Smooth muscle cell (in vitro differentiated cells): ENCODE measurements around the gene CUX1. TPM values are rescaled to one million over a fixed set of nuclear protein-coding genes. Genes with fewer than 3 reads are reported as not detected.
"Not testable (repeated sequence)": the region's sequence is repeated elsewhere in the genome, so short reads cannot be mapped to it uniquely, and the experiment has no call there.

Source experiments
- DNase-seq: peaks from one replicate; lab custom pipeline; 2025; ENCODE audit not compliant: unreplicated experiment; lab: John Stamatoyannopoulos, UW
- H2AFZ ChIP-seq: fragments of 200-600 bp; sonication (generic); 2 replicates; pipeline ENCODE4 v1.6.0; 2016; ENCODE audit warnings: antibody characterized with exemption, low read depth, mild to moderate bottlenecking
- H3F3A ChIP-seq: fragments of 200-600 bp; sonication (generic); 2 replicates; pipeline ENCODE4 v1.6.0; 2017; ENCODE audit warnings: antibody characterized with exemption, low read depth
- H3K27ac ChIP-seq: fragments of 200-600 bp; sonication (generic); 2 replicates; pipeline ENCODE4 v1.5.1; 2016; ENCODE audit warnings: low read depth, mild to moderate bottlenecking
- H3K27me3 ChIP-seq: fragments of 200-600 bp; sonication (generic); 2 replicates; pipeline ENCODE4 v1.6.1; 2016; ENCODE audit warnings: low read depth, mild to moderate bottlenecking
- H3K36me3 ChIP-seq: fragments of 200-600 bp; sonication (generic); 2 replicates; pipeline ENCODE4 v1.5.1; 2016; ENCODE audit warnings: low read depth
- H3K4me1 ChIP-seq: fragments of 200-600 bp; sonication (generic); 2 replicates; pipeline ENCODE4 v1.5.1; 2016; ENCODE audit warnings: low read depth
- H3K4me2 ChIP-seq: fragments of 200-600 bp; sonication (generic); 2 replicates; pipeline ENCODE4 v1.6.0; 2016; ENCODE audit warnings: mild to moderate bottlenecking
- H3K4me3 ChIP-seq: fragments of 200-600 bp; sonication (generic); 2 replicates; pipeline ENCODE4 v1.5.1; 2016; ENCODE audit warnings: mild to moderate bottlenecking
- H3K79me2 ChIP-seq: fragments of 200-600 bp; sonication (generic); 2 replicates; pipeline ENCODE4 v1.6.0; 2016; ENCODE audit warnings: low read depth, mild to moderate bottlenecking
- H3K9ac ChIP-seq: fragments of 200-600 bp; sonication (generic); 2 replicates; pipeline ENCODE4 v1.6.0; 2016; ENCODE audit warnings: low read depth
- H3K9me3 ChIP-seq: fragments of 200-600 bp; sonication (generic); replicated peaks from 2 replicates; pipeline ENCODE4 v1.5.1; 2016; ENCODE audit warnings: low read depth
- H4K20me1 ChIP-seq: fragments of 200-600 bp; sonication (generic); 2 replicates; pipeline ENCODE4 v1.6.0; 2016; ENCODE audit warnings: low read depth
- WGBS: methylation state at CpG from one replicate; pipeline ENCODE4 v1.1.7; 2016; ENCODE audit warnings: low lambda C conversion rate; 5-methylcytosine and 5-hydroxymethylcytosine counted together
- polyA plus RNA-seq: library from polyadenylated mRNA; unstranded; fragments of >200 nt; fragmentation: Nextera tagmentation; extraction: Ambion mirVana; gene quantifications from 2 replicates; pipeline ENCODE4 v1.2.1, GENCODE V29; 2016
- total RNA-seq: library from RNA; depleted of rRNA; stranded (reverse); fragments of >200 nt; gene quantifications from 2 replicates; pipeline ENCODE4 v1.2.3, GENCODE V29; 2014
- TF ChIP-seq, protein P1 (sequence below): fragments of 200-600 bp; sonication (generic); IDR thresholded peaks from 2 replicates; pipeline ENCODE4 v1.5.1; 2017; ENCODE audit warnings: borderline replicate concordance, mild to moderate bottlenecking, antibody characterized with exemption; ENCODE audit not compliant: insufficient read depth, poor library complexity, severe bottlenecking

Gene CUX1
- total and polyA plus RNA-seq, 2 experiments from 2014 or later: 56.3 to 78.4 TPM

DNA sequence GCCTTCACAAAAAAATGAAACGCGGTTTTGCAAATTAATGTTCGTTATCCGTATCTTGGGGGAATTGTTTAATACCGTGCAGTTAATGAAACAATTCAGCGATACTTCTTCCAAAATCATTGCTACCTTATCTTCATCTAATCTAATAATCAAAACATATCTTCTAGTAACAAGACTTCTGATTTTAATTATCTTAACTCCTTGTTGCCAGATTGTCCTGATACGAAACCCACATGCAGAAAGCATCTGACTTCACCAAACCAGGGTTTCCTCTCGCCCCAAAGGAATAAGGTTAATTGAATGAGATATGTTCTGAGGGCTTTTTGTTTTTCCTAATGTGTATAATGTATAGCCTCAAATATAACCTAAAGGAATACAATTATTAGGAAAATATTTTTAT is 364.1 kb downstream of the CUX1 start:
- TF ChIP-seq, protein P1, sequence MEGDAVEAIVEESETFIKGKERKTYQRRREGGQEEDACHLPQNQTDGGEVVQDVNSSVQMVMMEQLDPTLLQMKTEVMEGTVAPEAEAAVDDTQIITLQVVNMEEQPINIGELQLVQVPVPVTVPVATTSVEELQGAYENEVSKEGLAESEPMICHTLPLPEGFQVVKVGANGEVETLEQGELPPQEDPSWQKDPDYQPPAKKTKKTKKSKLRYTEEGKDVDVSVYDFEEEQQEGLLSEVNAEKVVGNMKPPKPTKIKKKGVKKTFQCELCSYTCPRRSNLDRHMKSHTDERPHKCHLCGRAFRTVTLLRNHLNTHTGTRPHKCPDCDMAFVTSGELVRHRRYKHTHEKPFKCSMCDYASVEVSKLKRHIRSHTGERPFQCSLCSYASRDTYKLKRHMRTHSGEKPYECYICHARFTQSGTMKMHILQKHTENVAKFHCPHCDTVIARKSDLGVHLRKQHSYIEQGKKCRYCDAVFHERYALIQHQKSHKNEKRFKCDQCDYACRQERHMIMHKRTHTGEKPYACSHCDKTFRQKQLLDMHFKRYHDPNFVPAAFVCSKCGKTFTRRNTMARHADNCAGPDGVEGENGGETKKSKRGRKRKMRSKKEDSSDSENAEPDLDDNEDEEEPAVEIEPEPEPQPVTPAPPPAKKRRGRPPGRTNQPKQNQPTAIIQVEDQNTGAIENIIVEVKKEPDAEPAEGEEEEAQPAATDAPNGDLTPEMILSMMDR: no peak
- Histone ChIP-seq H4K20me1 (no peaks in the 10 kb centered on the region), H3K79me2 (no peaks in the 10 kb centered on the region), H3K4me3 (no peak overlapping the region), H3F3A (no peaks in the 10 kb centered on the region), H3K27me3 (no peaks in the 10 kb centered on the region), H3K36me3 (peaks cover 15% of the 10 kb centered on the region), H2AFZ (no peak overlapping the region), H3K9ac (no peak overlapping the region), H3K9me3 (no peaks in the 10 kb centered on the region), H3K4me2 (no peak overlapping the region), H3K27ac (no peak overlapping the region), H3K4me1 (no peaks in the 10 kb centered on the region)
- no peak for DNase-seq
- 97% methylated on average over 8 of the region's 8 CpGs for WGBS

DNA sequence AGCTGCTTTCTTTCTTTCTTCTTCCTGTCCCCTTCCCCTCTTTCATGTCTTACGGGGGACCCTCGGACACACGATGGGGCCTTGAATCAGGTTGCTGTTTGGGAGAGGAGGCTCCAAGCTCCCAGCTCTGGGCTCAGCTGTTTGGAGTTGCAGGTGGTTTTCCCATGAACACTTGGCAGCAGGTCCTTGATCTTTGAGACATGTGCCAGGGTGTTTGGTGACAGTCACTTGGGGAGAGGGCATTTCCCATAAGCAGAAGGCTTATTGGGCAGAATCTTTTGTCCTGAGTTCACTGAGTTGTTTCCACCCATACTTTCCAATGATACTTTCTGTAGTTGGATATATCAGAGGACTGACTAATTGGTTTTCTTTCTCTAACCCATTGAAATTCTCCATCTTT is 364.6 kb downstream of the CUX1 start:
- Histone ChIP-seq H3K27me3 (no peaks in the 10 kb centered on the region), H3K4me2 (no peak overlapping the region), H4K20me1 (no peaks in the 10 kb centered on the region), H3K79me2 (no peaks in the 10 kb centered on the region), H3K36me3 (peaks cover 15% of the 10 kb centered on the region), H3K4me1 (no peaks in the 10 kb centered on the region), H3K9ac (no peak overlapping the region), H3K27ac (no peak overlapping the region), H3K9me3 (no peaks in the 10 kb centered on the region), H3F3A (no peaks in the 10 kb centered on the region), H2AFZ (no peak overlapping the region), H3K4me3 (no peak overlapping the region)
- TF ChIP-seq, protein P1: no peak
- WGBS: 83% methylated on average over 3 of the region's 3 CpGs
- no peak for DNase-seq

DNA sequence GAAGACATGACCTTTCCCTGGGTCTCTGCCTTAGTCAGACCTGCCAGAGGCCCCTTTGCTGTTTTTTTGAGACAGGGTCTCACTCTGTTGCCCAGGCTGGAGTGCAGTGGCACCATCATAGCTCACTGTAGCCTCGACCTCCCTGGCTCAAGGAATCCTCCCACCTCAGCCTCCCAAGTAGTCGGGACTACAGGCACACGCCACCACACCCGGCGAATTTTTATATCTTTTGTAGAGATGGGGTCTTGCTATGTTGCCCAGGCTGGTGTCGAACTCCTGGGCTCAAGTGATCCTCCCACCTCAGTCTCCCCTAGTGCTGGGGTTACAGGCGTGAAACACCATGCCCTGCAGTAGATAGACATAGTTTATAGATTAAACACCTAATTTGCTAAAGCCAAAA is 366.4 kb downstream of the CUX1 start:
- H3K27me3 ChIP-seq, H2AFZ ChIP-seq, H3K27ac ChIP-seq, H3K9me3 ChIP-seq, H3K4me2 ChIP-seq, H3F3A ChIP-seq, H3K79me2 ChIP-seq, DNase-seq, H3K4me1 ChIP-seq, H3K4me3 ChIP-seq, H3K9ac ChIP-seq, H4K20me1 ChIP-seq: not testable (repeated sequence)
- 98% methylated on average over 7 of the region's 7 CpGs for WGBS
- peaks cover 15% of the 10 kb centered on the region for H3K36me3 ChIP-seq

DNA sequence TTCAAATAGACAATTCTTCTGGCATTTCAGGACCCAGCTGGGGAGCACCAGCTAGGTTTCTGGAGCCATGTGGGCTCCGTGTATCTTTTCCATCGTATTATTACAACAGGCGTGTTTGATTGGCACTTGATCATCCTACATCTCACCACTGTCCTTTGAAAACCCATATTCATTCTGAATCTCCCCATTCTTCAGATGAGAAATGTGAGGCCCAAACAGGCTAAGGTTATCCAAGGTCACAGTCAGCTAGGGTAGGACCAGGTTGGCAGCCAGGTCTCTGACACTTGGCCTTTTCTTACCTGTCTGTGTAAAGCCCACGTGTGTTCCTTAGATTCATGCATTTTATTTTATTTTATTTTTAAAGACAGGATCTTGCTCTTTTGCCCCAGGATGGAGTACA is 366.9 kb downstream of the CUX1 start:
- no peak overlapping the region for H2AFZ ChIP-seq
- no peak overlapping the region for H3K9ac ChIP-seq
- peaks cover 15% of the 10 kb centered on the region for H3K36me3 ChIP-seq
- DNase-seq: no peak
- H3K27ac ChIP-seq: no peak overlapping the region
- no peaks in the 10 kb centered on the region for H3F3A ChIP-seq
- H3K9me3 ChIP-seq: no peaks in the 10 kb centered on the region
- H4K20me1 ChIP-seq: no peaks in the 10 kb centered on the region
- H3K79me2 ChIP-seq: no peaks in the 10 kb centered on the region
- H3K4me2 ChIP-seq: no peak overlapping the region
- 100% methylated on average over 4 of the region's 4 CpGs for WGBS
- H3K4me1 ChIP-seq: no peaks in the 10 kb centered on the region
- TF ChIP-seq, protein P1: no peak
- no peaks in the 10 kb centered on the region for H3K27me3 ChIP-seq
- no peak overlapping the region for H3K4me3 ChIP-seq
